Islet precursor cell (in vitro differentiated cells): ENCODE measurements around the gene CSE1L.
"Not testable (repeated sequence)": the region's sequence is repeated elsewhere in the genome, so short reads cannot be mapped to it uniquely, and the experiment has no call there.

ENCODE experiments used
- DNase-seq: peaks from one replicate; pipeline ENCODE4 v3.0.0-alpha.2; 2018

The CSE1L gene

GRCh38 chr20:49134797-49135196 lies 88.7 kb downstream of the CSE1L start:
- not testable (repeated sequence) for DNase-seq

DNA sequence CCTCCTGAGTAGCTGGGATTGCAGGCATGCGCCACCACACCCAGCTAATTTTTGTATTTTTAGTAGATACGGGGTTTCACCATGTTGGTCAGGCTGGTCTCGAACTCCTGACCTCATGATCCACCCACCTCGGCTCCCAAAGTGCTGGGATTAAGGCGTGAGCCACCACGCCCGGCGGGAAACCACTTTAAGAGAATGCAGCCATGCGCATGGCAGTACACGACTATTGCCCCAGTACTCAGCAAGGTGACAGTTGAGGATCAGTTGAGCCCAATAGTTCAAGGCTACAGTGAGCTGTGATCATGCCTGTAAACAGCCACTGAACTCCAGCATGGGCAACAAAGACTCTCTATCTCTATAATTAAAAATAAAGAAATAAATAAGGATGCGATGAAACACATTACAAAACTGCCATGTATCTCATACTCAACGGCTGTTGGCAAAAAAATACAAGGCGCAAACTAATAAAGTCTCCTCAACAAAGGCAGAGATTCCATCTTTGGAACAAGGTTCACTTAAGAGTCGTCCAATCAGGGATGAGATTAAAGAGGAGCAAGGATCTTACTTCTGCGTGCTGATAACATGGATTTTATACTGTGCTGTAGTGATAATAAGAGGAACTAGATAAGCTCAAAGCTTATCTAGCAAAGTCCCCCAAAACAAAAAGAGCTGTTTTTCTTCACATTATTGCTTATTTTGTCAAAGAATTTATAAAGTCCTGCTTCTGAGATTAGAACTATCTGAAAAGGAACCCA lies 90.9 kb downstream of the CSE1L start:
- DNase-seq = no peak

DNA sequence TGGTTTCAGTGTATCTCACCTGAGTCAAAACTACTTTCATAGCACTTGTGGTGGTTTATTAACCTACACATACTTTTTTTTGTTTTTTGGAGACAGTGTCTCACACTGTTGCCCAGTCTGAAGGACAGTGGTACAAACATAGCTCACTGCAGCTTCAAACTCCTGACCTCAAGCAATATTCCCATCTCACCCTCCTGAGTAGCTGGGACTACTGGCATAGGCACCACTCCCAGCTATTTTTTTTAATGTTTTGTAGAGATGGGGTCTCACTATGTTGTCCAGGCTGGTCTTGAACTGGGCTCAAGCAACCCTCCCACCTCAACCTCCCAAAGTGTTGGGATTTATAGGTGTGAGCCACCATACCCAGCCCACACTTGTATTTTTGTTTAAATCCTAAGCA lies 92.3 kb downstream of the CSE1L start:
- DNase-seq = no peak

- no peak for DNase-seq
These were observed 94.3 kb downstream of the CSE1L start for GRCh38 chr20:49140411-49140810.

DNA sequence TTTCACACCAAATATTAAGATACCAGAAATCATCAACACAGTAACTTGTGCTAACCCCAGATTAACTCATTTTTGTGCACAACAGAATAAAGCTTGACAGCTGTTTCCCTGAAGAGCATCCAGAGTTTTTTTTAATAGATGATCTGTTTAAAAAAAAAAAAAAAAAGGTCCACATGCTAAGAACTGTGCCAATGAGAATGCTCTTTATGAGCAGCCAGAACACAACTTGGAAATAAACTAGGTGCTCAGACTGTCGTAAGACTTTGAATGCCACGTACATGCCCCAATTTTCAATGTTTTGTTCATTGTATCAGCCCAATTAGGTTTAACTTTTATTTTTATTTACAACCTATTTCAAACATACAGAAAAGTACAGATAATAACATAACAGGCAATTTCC lies 94.7 kb downstream of the CSE1L start:
- DNase-seq = no peak
